CD8-positive, alpha-beta memory T cell (primary cell): ENCODE data around the gene ST3GAL5. TPM values are rescaled to one million over a fixed set of nuclear protein-coding genes. Genes with fewer than 3 reads are reported as not detected.

Experiments used
- CTCF ChIA-PET: fragments of 350-600 bp; sonication (Branson Sonifier 250); formaldehyde crosslinking; loops from one replicate; lab custom pipeline; 2021; ENCODE audit warnings: antibody characterized with exemption; lab: Charles Lee
- POLR2A ChIA-PET: fragments of 350-600 bp; sonication (Branson Sonifier 250); formaldehyde crosslinking; loops from one replicate; lab custom pipeline; 2021; ENCODE audit warnings: antibody characterized with exemption; lab: Charles Lee
- DNase-seq, 5 donors: peaks; one replicate each; pipeline versions ENCODE4 v3.0.0 to v3.0.0-alpha.2; 2020 to 2022; ENCODE audit warnings: mixed read lengths in 1 of 5
- H3K27ac ChIP-seq: one replicate; pipeline ENCODE4 v1.7.0; 2013; ENCODE audit warnings: low read depth, mild to moderate bottlenecking, low read length, moderate library complexity
- H3K27me3 ChIP-seq: 2 replicates; pipeline ENCODE4 v1.7.0; 2013; ENCODE audit warnings: low read length, mild to moderate bottlenecking; ENCODE audit not compliant: insufficient read depth, poor library complexity, severe bottlenecking
- H3K36me3 ChIP-seq: 2 replicates; pipeline ENCODE4 v1.7.0; 2013; ENCODE audit warnings: mild to moderate bottlenecking, low read length, moderate library complexity; ENCODE audit not compliant: insufficient read depth
- H3K4me1 ChIP-seq: 2 replicates; pipeline ENCODE4 v1.7.0; 2013; ENCODE audit warnings: mild to moderate bottlenecking, low read length, moderate library complexity; ENCODE audit not compliant: insufficient read depth
- H3K4me3 ChIP-seq: 2 replicates; pipeline ENCODE4 v1.7.0; 2013; ENCODE audit warnings: mild to moderate bottlenecking, low read length
- H3K9me3 ChIP-seq: 2 replicates; pipeline ENCODE4 v1.7.0; 2013; ENCODE audit warnings: mild to moderate bottlenecking, low read length
- H3K27ac Mint-ChIP-seq, 8 donors: one replicate each; pipeline ENCODE4 v1.8.0; 2020 to 2021; ENCODE audit warnings: mixed read lengths in 8 of 8, mild to moderate bottlenecking in 6 of 8, inconsistent platforms in 3 of 8, moderate library complexity in 3 of 8
- H3K27me3 Mint-ChIP-seq, 2 donors: one replicate each; pipeline ENCODE4 v1.8.0; 2020 to 2021; ENCODE audit warnings: mixed read lengths in 2 of 2, mild to moderate bottlenecking in 1 of 2, moderate library complexity in 1 of 2
- H3K36me3 Mint-ChIP-seq, 3 donors: one replicate each; pipeline ENCODE4 v1.8.0; 2020 to 2021; ENCODE audit warnings: mixed read lengths in 3 of 3, inconsistent platforms in 1 of 3, mild to moderate bottlenecking in 1 of 3
- H3K4me1 Mint-ChIP-seq, 3 donors: one replicate each; pipeline ENCODE4 v1.8.0; 2020 to 2021; ENCODE audit warnings: mixed read lengths in 3 of 3, inconsistent platforms in 1 of 3, mild to moderate bottlenecking in 1 of 3
- H3K4me3 Mint-ChIP-seq, 7 donors: one replicate each; pipeline ENCODE4 v1.8.0; 2020 to 2021; ENCODE audit warnings: mixed read lengths in 7 of 7, mild to moderate bottlenecking in 6 of 7, moderate library complexity in 4 of 7, inconsistent platforms in 2 of 7
- H3K9me3 Mint-ChIP-seq, 5 donors: one replicate each; pipeline ENCODE4 v1.8.0; 2020 to 2022; ENCODE audit warnings: mixed read lengths in 5 of 5, mild to moderate bottlenecking in 3 of 5, moderate library complexity in 2 of 5, inconsistent platforms in 1 of 5
- polyA plus RNA-seq: library from polyadenylated mRNA; unstranded; fragments of 300-500 nt; fragmentation: Illumina TruSeq; gene quantifications from one replicate; pipeline ENCODE4 v1.2.3, GENCODE V29; 2021
- total RNA-seq, 2 experiments: library from RNA; stranded (reverse); gene quantifications; one replicate each; pipeline ENCODE4 v1.2.3, GENCODE V29; 2021

The ST3GAL5 gene
- total and polyA plus RNA-seq, 3 experiments from 2014 or later: 11.1 to 21.8 (median 11.2) TPM

DNA sequence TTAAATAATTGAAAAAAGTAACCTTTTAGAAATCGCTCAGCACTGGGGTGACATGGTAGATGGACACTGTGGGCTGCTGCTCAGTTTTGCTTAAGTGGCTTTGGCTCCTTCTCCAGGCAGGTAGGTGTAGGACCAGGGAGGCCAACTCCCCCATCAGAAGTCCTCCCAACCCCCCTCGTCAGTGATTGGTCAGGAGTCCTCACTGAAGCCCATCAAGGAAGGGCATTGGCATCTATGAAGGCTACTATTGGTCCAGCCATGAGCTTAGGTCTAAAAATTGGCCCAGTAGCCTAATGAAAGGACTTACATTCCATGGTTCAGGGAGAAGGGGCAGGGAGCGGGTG lies 34.7 kb downstream of the ST3GAL5 start:
- peak overlapping the region; percentile 98 to 100 (median 100) for H3K27ac Mint-ChIP-seq
- Histone ChIP-seq H3K9me3 (no peaks in the 10 kb centered on the region), H3K4me3 (peak overlapping the region; percentile 60), H3K36me3 (peaks cover 2% of the 10 kb centered on the region), H3K27ac (peak overlapping the region; percentile 82), H3K27me3 (no peaks in the 10 kb centered on the region), H3K4me1 (peaks cover 58% of the 10 kb centered on the region)
- peaks cover 15 to 56% (median 31%) of the 10 kb centered on the region in 3 donors for H3K36me3 Mint-ChIP-seq
- ChIA-PET CTCF (interaction anchor here (0.6 to 8.5 kb wide), 7 partner anchors 16 to 226 kb away, joined by 3 to 97 read pairs (median 4); partner anchors contain the start of gene ST3GAL5), POLR2A (interaction anchor here (1.2 to 3.0 kb wide), 5 partner anchors 34 to 341 kb away, joined by 3 to 30 read pairs (median 5); partner anchors contain the start of genes IMMT, PTCD3 and ST3GAL5)
- H3K4me3 Mint-ChIP-seq: peak overlapping the region; percentile 83 to 90 (median 88)
- no peaks in the 10 kb centered on the region for H3K27me3 Mint-ChIP-seq
- DNase-seq: no peak
- peaks cover 0 to 3% (median 0%) of the 10 kb centered on the region in 5 donors for H3K9me3 Mint-ChIP-seq
- H3K4me1 Mint-ChIP-seq: peaks cover 61 to 84% (median 81%) of the 10 kb centered on the region in 3 donors

GRCh38 chr2:85853499-85854165 lies 35.2 kb downstream of the ST3GAL5 start:
- Histone ChIP-seq H3K27me3 (no peaks in the 10 kb centered on the region), H3K27ac (peak overlapping the region; percentile 82), H3K4me1 (peaks cover 58% of the 10 kb centered on the region), H3K36me3 (no peaks in the 10 kb centered on the region), H3K9me3 (no peaks in the 10 kb centered on the region), H3K4me3 (peak overlapping the region; percentile 60)
- Mint-ChIP-seq H3K27me3 (no peaks in the 10 kb centered on the region), H3K4me3 (peak overlapping the region; percentile 83 to 90 (median 88)), H3K27ac (peak overlapping the region; percentile 98 to 100 (median 100)), H3K9me3 (peaks cover 0 to 3% (median 0%) of the 10 kb centered on the region in 5 donors), H3K4me1 (peaks cover 59 to 82% (median 80%) of the 10 kb centered on the region in 3 donors), H3K36me3 (peaks cover 13 to 51% (median 26%) of the 10 kb centered on the region in 3 donors)
- CTCF ChIA-PET: interaction anchor here (1.5 to 8.5 kb wide), 5 partner anchors 16 to 185 kb away, joined by 3 to 97 read pairs (median 8); partner anchors contain the start of gene ST3GAL5
- peak in 4 of 5 donors; percentile 48 to 70 (median 61) for DNase-seq
- POLR2A ChIA-PET: interaction anchor here (1.2 to 3.0 kb wide), 6 partner anchors 25 to 342 kb away, joined by 3 to 30 read pairs (median 4); partner anchors contain the start of genes IMMT, PTCD3 and ST3GAL5

- Mint-ChIP-seq H3K27ac (peak overlapping the region; percentile 98 to 100 (median 100)), H3K9me3 (peaks cover 0 to 3% (median 0%) of the 10 kb centered on the region in 5 donors), H3K36me3 (peaks cover 14 to 52% (median 25%) of the 10 kb centered on the region in 3 donors), H3K4me1 (peaks cover 62 to 87% (median 86%) of the 10 kb centered on the region in 3 donors), H3K27me3 (no peaks in the 10 kb centered on the region), H3K4me3 (peak overlapping the region; percentile 83 to 90 (median 88))
- peaks cover 58% of the 10 kb centered on the region for H3K4me1 ChIP-seq
- CTCF ChIA-PET: interaction anchor here (1.5 to 8.5 kb wide), 5 partner anchors 15 to 186 kb away, joined by 3 to 97 read pairs (median 8); partner anchors contain the start of gene ST3GAL5
- no peaks in the 10 kb centered on the region for H3K27me3 ChIP-seq
- H3K36me3 ChIP-seq: no peaks in the 10 kb centered on the region
- POLR2A ChIA-PET: interaction anchor here (1.2 to 3.0 kb wide), 6 partner anchors 26 to 342 kb away, joined by 3 to 30 read pairs (median 4); partner anchors contain the start of genes IMMT, PTCD3 and ST3GAL5
- H3K27ac ChIP-seq: peak overlapping the region; percentile 82
- peak overlapping the region; percentile 60 for H3K4me3 ChIP-seq
- no peaks in the 10 kb centered on the region for H3K9me3 ChIP-seq
- peak; percentile 70 to 92 (median 79) for DNase-seq
Observed at GRCh38 chr2:85852937-85853498, 35.8 kb downstream of the ST3GAL5 start.

DNA sequence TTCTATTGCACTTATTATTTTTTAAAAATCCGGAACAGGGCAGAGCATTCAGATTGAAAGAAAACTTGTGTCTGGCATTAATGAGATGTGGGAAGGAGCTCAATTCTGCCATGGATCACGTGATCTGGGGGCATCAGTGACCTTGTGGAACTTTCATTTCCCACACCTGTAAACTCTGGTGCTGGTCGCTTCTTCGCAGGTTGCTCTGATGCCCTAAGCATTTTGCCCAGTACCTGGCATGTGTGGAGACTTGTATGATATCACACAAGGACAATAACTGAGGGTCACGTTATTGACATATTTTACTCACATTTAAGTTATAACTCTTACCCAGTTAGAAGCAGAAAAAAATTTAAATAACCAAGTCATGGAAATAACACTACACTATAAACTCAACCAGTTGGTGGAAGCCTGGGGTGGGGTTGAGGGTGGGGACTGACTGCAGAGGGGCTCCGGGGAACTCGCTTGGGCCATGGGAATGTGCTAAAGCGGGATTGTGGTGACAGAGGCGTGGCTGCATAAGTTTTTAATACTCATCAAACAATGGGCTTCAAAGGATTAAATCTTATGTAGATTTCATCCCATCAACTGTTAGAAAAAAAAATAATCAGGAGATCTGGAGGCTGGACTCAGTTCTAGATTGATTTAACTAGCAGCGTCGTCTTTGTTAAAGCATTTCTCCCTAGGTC lies 36.5 kb downstream of the ST3GAL5 start:
- peaks cover 10 to 50% (median 20%) of the 10 kb centered on the region in 3 donors for H3K36me3 Mint-ChIP-seq
- H3K27me3 ChIP-seq: no peaks in the 10 kb centered on the region
- POLR2A ChIA-PET: interaction anchor here (1.0 to 3.0 kb wide), 3 partner anchors 24 to 35 kb away, joined by 3 to 30 read pairs (median 4); partner anchors contain the start of gene ST3GAL5

DNA sequence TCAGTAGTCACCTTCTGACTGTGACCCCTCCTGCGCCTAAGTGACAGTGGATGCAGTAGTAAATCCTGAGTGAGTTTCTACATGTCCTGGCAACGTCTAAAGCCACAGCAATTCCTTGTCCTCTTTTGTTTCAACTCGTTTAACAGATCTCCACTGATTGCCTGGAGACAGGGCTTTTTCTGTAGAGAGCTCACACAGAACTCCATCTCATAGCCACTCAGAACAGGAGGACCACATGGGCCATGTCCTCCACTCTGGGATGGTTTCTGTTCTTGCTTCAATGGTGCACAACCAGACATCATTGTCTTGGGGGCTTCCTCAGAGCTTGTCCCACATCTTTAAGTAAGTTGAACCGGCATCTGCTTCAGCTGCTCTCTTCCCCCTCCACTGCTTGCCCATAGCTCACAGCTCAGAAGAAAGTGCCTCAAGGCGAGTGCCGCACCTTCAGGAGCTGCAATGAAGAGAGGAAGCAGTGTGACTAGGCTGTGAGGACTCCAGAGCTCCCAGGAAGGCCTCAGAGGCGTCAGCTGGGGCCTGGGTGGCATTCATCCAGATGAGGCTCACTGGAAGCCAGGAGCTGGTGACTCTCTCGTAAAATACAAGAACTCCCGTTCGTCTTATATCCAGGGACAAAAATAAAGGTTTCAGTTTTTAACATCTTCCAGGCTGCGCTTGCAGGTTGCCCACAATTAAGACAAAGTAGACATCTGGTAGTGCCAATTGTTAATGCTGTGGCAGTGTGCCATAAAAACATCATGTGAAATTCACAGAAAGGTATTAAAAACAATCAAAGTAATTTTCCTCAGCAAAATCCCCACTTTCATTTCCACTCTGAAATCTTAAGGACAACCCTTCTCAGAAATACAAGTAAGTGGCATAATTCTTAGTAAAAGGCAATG lies 37.3 kb downstream of the ST3GAL5 start:
- no peaks in the 10 kb centered on the region for H3K27me3 ChIP-seq
- Mint-ChIP-seq H3K36me3 (peaks cover 13 to 58% (median 20%) of the 10 kb centered on the region in 3 donors), H3K27me3 (no peaks in the 10 kb centered on the region), H3K4me1 (peaks cover 64 to 95% (median 92%) of the 10 kb centered on the region in 3 donors), H3K27ac (peak overlapping the region; percentile 98 to 100 (median 100)), H3K9me3 (peaks cover 0 to 3% (median 0%) of the 10 kb centered on the region in 5 donors), H3K4me3 (peak overlapping the region; percentile 83 to 90 (median 88))
- no peaks in the 10 kb centered on the region for H3K9me3 ChIP-seq
- H3K4me1 ChIP-seq: peaks cover 58% of the 10 kb centered on the region
- ChIA-PET CTCF (interaction anchor here (0.8 to 8.5 kb wide), 8 partner anchors 8 to 184 kb away, joined by 3 to 97 read pairs (median 4); partner anchors contain the start of gene ST3GAL5), POLR2A (interaction anchor here (1.0 kb wide), 1 partner anchor 24 kb away, joined by 3 read pairs; no protein-coding TSS in a partner anchor)
- peak in 2 of 5 donors; percentile 27 to 29 for DNase-seq
- H3K4me3 ChIP-seq: peak overlapping the region; percentile 60
- H3K27ac ChIP-seq: peak overlapping the region; percentile 82
- peaks cover 7% of the 10 kb centered on the region for H3K36me3 ChIP-seq

More for the DNA sequence above, 36.5 kb downstream of the ST3GAL5 start:
- Mint-ChIP-seq H3K4me1 (peaks cover 63 to 88% (median 84%) of the 10 kb centered on the region in 3 donors), H3K4me3 (peak overlapping the region; percentile 83 to 90 (median 88)), H3K27ac (peak overlapping the region; percentile 98 to 100 (median 100)), H3K27me3 (no peaks in the 10 kb centered on the region), H3K9me3 (peaks cover 0 to 3% (median 0%) of the 10 kb centered on the region in 5 donors)
- Histone ChIP-seq H3K4me1 (peaks cover 58% of the 10 kb centered on the region), H3K36me3 (peaks cover 1% of the 10 kb centered on the region), H3K4me3 (peak overlapping the region; percentile 60), H3K27ac (peak overlapping the region; percentile 82), H3K9me3 (no peaks in the 10 kb centered on the region)
- DNase-seq: no peak
- CTCF ChIA-PET: interaction anchor here (0.8 to 8.5 kb wide), 6 partner anchors 8 to 186 kb away, joined by 3 to 97 read pairs (median 4); partner anchors contain the start of gene ST3GAL5

GRCh38 chr2:85850451-85850850 lies 38.3 kb downstream of the ST3GAL5 start:
- no peak for DNase-seq
- Histone ChIP-seq H3K9me3 (no peaks in the 10 kb centered on the region), H3K27me3 (no peaks in the 10 kb centered on the region), H3K4me1 (peaks cover 58% of the 10 kb centered on the region), H3K27ac (no peak overlapping the region), H3K36me3 (peaks cover 7% of the 10 kb centered on the region), H3K4me3 (no peak overlapping the region)
- Mint-ChIP-seq H3K4me3 (peak overlapping the region in 5 of 7 donors; percentile 36 to 65 (median 56)), H3K27ac (peak overlapping the region; percentile 90 to 100 (median 100)), H3K4me1 (peaks cover 65 to 94% (median 89%) of the 10 kb centered on the region in 3 donors), H3K36me3 (peaks cover 12 to 58% (median 21%) of the 10 kb centered on the region in 3 donors), H3K27me3 (peaks cover 0 to 1% of the 10 kb centered on the region in 2 donors), H3K9me3 (peaks cover 0 to 3% (median 0%) of the 10 kb centered on the region in 5 donors)
- POLR2A ChIA-PET: no interaction called here
- CTCF ChIA-PET: interaction anchor here (0.8 to 8.5 kb wide), 3 partner anchors 10 to 37 kb away, joined by 3 to 97 read pairs (median 34); partner anchors contain the start of gene ST3GAL5
